GM18505 (cell line): ENCODE measurements around the gene FAM3D.
"Not testable (repeated sequence)": the region's sequence is repeated elsewhere in the genome, so short reads cannot be mapped to it uniquely, and the experiment has no call there.

Source experiments
- ATAC-seq: cut with Tn5 transposase; IDR thresholded peaks from one replicate; pipeline ENCODE4 v1.9.1; 2021; ENCODE audit not compliant: unreplicated experiment
- POLR2A ChIP-seq: IDR thresholded peaks from 4 replicates; pipeline ENCODE4 v1.6.1; 2011; ENCODE audit warnings: borderline replicate concordance; ENCODE audit not compliant: insufficient read depth, insufficient read length; ENCODE audit errors: extremely low read depth

The FAM3D gene

GRCh38 chr3:58693940-58694850 lies 27.6 kb upstream of the FAM3D start:
- ATAC-seq: no peak
- TF ChIP-seq POLR2A: no peak

DNA sequence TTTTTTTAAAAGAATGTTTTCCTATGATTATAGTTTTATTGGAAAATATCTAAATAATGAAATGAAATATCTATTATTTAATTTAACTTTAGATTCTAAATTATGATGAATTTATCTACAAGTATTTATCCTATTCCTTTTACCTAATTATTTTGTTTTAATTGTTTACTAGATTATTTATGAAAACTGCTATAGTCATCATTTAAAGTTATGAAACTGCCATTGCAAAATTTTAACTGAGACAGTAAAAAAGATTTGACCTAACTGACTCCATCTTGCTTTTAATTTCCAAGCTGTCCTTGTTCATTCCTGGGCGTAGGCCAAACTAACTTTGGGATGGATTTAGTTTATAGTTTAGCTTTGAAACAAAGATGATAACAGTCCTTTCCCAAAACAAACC lies 25.9 kb upstream of the FAM3D start:
- ATAC-seq: no peak
- TF ChIP-seq POLR2A: no peak

- no peak for ATAC-seq
- TF ChIP-seq POLR2A: no peak
These were observed 25.4 kb upstream of the FAM3D start for GRCh38 chr3:58691997-58692396.

- ATAC-seq: no peak
- no peak for TF ChIP-seq POLR2A
These were observed 23.9 kb upstream of the FAM3D start for GRCh38 chr3:58690490-58690889.

GRCh38 chr3:58688574-58688973 lies 22.0 kb upstream of the FAM3D start:
- ATAC-seq: no peak
- no peak for TF ChIP-seq POLR2A

DNA sequence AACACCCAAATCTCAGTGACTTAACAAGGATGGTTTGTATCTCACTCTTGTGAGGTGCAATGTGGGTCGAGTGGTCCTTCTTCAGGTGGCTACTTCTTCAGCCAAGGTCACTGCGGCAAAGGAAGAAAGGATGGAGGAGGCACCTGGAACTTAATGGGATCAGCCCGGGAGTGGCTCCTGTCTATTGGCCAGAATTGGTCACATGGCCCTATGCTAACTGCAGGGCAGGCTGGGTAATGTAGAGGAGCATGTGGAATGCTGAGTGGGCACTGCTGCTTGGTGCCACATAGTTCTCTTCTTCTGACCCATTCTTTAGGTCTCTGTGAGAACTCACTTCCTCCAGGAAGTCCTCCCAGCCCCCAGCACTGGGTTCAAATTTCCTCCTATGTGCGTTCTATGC lies 20.3 kb upstream of the FAM3D start:
- no peak for TF ChIP-seq POLR2A
- ATAC-seq: no peak

- no peak for ATAC-seq
- TF ChIP-seq POLR2A: no peak
These were observed 19.1 kb upstream of the FAM3D start for GRCh38 chr3:58685641-58686040.

DNA sequence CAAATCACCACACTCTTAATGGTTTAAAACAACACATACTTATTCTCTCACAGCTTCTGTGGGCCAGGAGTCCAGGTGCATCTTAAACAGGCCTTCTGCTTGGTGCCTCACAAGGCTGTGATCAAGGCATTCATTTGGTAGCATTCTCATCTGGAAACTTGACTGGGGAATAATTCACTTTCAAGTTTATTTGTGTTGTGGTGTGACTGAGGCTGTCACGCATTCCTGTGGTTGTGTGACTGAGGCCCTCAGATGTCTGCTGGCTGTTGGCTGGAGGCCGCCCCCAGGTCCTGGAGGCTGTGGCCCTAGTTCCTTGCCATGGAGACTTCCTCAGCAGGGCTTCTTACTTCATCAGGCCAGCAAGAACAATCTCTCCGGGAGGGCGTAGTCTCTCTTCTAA lies 16.9 kb upstream of the FAM3D start:
- ATAC-seq: no peak
- no peak for TF ChIP-seq POLR2A

- no peak for ATAC-seq
- TF ChIP-seq POLR2A: no peak
These were observed 16.5 kb upstream of the FAM3D start for GRCh38 chr3:58683001-58683458.

GRCh38 chr3:58681863-58682262 lies 15.3 kb upstream of the FAM3D start:
- ATAC-seq: no peak
- no peak for TF ChIP-seq POLR2A

DNA sequence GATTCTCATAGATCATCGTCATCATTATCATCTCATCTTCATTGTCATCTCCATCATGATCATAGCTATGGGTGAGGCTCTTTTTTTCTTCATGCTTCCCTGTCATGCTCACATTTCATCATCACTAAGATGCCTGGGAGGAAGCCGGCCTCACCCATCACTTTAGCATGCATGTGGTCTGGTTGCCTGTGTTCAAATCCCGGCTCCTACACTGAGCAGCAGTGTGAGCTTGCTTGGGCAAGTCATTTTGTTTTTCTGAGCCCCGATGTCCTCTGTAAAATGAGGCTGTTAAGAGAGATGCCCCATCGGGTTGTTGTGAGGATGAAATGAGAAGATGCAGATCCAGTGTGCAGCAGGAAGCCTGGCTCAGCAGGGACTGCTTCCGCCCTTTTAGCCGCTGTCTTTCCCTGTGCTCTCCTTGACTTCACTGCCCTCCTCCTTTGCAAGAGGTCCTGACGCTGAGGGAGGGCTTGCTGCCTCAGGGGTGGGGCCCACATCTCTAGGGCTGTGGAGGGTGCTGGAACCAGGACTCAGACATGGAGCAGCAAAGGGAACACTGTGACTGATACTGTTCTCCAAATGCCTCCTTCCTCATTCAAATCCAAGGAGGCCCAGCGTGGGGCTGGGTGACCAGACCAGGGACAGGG lies 14.4 kb upstream of the FAM3D start:
- no peak for ATAC-seq
- no peak for TF ChIP-seq POLR2A

DNA sequence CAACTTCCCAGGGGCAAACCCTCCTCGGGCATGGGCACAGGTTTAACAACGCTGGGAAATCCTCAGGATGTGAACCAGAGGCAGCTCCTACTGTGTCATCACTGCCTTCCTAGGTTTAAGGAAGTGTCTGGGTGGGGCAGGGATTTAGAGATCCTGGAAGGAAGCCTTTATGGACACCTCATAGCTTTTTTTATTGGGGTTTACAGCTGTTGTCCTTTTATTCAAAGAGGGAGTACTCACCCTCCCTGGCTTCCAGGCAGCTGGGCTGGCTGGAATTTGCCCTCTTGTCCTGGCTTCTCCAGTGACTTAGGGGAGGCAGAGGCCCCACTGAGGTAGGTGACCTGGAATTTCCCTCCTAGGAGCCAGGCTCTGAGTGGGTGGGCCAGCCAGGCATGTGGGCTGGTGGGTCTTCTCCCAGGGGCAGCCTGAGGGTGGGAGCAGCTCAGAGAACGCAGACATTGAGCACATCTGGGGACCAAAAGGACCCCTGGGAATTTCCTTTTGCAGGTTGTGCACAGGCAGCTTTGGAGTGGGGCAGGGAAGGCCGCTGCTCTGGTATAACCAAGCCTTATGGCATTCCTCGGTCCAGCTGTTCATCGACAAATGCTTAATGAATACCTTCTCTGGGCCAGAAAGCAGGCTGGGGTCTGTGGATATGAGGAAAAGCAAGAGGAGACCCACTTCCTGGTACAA lies 13.5 kb upstream of the FAM3D start:
- TF ChIP-seq POLR2A: no peak
- ATAC-seq: no peak

GRCh38 chr3:58679446-58679845 lies 12.9 kb upstream of the FAM3D start:
- no peak for ATAC-seq
- TF ChIP-seq POLR2A: no peak

- not testable (repeated sequence) for ATAC-seq
These were observed 11.8 kb upstream of the FAM3D start for GRCh38 chr3:58678177-58678970.
